Astrocyte (in vitro differentiated cells and primary cell): ENCODE measurements around the gene LY6G5B.
"Not testable (repeated sequence)": the region's sequence is repeated elsewhere in the genome, so short reads cannot be mapped to it uniquely, and the experiment has no call there.

Source experiments
- CTCF ChIP-seq: IDR thresholded peaks from 2 replicates; pipeline ENCODE4 v1.5.1; 2011; ENCODE audit warnings: low read depth, mild to moderate bottlenecking, inconsistent platforms, low read length, moderate library complexity; ENCODE audit not compliant: insufficient read depth
- EZH2 ChIP-seq: IDR thresholded peaks from 2 replicates; pipeline ENCODE4 v1.6.1; 2012; ENCODE audit warnings: mild to moderate bottlenecking, low read length, inconsistent platforms; ENCODE audit not compliant: insufficient read depth

- TF ChIP-seq CTCF, EZH2: not testable (repeated sequence)
Measured at GRCh38 chr6:31709157-31709556, 39.4 kb downstream of the LY6G5B start.
